Activated naive CD8-positive, alpha-beta T cell treated with anti-CD3 and anti-CD28 coated beads, Interleukin-2, amount 10 ng/mL, durations not matched to agents 7 days and 5 days (primary cell): Measurements from ENCODE around the gene MMP28. TPM values are rescaled to one million over a fixed set of nuclear protein-coding genes. Genes with fewer than 3 reads are reported as not detected.

Experiments used
- ATAC-seq: fragments of 150-1000 bp; cut with Tn5 transposase; one replicate; pipeline ENCODE4 v1.10.0; 2021; ENCODE audit warnings: low read depth, moderate library complexity
- POLR2A ChIA-PET: fragments of 350-600 bp; sonication (Branson Sonifier 250); formaldehyde crosslinking; loops from one replicate; lab custom pipeline; 2021; ENCODE audit warnings: antibody characterized with exemption; lab: Charles Lee
- DNase-seq: peaks from one replicate; pipeline ENCODE4 v3.0.0; 2021
- H3K27ac Mint-ChIP-seq: one replicate; pipeline ENCODE4 v1.8.0; 2022; ENCODE audit warnings: mild to moderate bottlenecking, mixed read lengths
- H3K27me3 Mint-ChIP-seq: one replicate; pipeline ENCODE4 v1.8.0; 2022; ENCODE audit warnings: mild to moderate bottlenecking, moderate library complexity, mixed read lengths
- H3K36me3 Mint-ChIP-seq: one replicate; pipeline ENCODE4 v1.8.0; 2021; ENCODE audit warnings: mild to moderate bottlenecking, mixed read lengths
- H3K4me1 Mint-ChIP-seq: one replicate; pipeline ENCODE4 v1.8.0; 2021; ENCODE audit warnings: mixed read lengths
- H3K4me3 Mint-ChIP-seq: one replicate; pipeline ENCODE4 v1.8.0; 2022; ENCODE audit warnings: mild to moderate bottlenecking, moderate library complexity, mixed read lengths
- H3K9me3 Mint-ChIP-seq: one replicate; pipeline ENCODE4 v1.8.0; 2021; ENCODE audit warnings: mixed read lengths
- total RNA-seq, 2 experiments: library from RNA; stranded (reverse); gene quantifications; one replicate each; pipeline ENCODE4 v1.2.3, GENCODE V29; 2021

Gene MMP28
- total RNA-seq, 2 experiments from 2014 or later: 0.45 to 0.75 TPM

DNA sequence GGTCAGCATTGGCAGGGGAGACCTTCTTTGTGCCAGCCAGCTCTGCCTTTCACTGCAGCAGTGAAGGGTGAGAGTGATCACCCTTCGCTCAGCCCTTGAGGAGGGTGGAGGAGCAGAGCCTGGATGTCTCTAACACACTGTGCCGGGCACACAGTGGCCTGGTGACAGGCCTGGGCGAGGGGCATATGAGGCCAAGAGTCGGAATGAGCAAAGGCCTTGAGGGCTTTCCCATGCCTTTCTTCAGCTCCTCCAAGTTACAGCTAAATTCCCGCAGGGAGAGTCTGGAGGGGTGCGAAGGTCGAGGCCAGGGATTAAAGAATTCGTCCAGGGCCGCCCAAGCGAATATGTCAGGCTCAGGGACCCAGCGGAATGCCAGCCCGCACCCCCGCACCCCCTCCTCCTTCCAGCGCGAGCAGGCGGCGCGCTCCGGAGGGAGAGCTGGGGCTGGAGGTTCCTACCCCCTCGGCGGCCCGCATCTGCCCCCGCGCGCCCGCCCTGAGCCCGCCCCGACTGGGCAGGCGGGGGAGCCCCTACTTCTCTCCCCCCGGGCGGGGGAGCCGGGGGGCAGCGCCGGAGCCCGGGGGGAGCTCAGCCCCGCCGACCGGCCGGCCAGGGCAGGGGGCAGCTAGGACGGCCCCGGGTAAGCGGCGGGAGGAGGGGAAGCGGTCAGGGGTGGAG is 64.1 kb downstream of the MMP28 start, which contains the start of gene RASL10B:
RASL10B (plus strand) TSS at position 401 of the 678 bp plus-strand sequence. CDS start 3,546 bp downstream, outside the sequence.
- Mint-ChIP-seq H3K4me1 (peaks cover 9% of the 10 kb centered on the region), H3K36me3 (peaks cover 5% of the 10 kb centered on the region), H3K27ac (no peak within 1 kb of the TSS), H3K27me3 (peaks cover 28% of the 10 kb centered on the region), H3K4me3 (peak within 1 kb of the TSS; percentile 67), H3K9me3 (no peaks in the 10 kb centered on the region)
- POLR2A ChIA-PET: interaction anchor here (1.3 kb wide), 1 partner anchor 32 kb away, joined by 3 read pairs; no protein-coding TSS in a partner anchor
- ATAC-seq: peak; percentile 41
- DNase-seq: no peak

DNA sequence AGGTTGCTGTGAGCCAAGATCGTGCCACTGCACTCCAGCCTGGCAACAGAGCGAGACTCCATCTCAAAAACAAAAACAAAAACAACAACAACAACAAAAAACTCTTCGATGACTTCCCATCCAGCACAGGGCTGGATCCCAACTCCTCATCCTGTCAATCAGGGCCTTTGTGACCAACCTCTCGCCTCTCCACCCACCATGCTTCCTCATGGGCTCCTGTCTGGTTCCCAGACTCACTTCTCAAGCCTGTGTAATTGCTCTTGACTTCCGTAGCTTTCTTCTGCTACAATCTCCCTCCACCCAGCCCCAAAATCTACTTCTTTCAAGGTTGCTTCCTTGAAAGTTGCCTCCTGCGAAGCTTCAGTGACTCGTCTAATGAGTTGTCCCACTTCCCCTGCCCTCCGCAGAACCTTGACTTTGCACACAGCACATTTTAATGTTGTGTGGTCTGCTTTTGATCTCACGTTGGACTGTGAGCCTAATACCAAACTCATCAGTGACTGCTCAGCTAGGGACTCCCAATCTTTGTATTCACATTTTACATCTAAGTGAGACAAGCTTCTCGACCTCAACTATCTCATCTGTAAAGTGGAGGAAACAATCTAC is 64.9 kb downstream of the MMP28 start:
- peak overlapping the region; percentile 67 for H3K4me3 Mint-ChIP-seq
- no peak for ATAC-seq

DNA sequence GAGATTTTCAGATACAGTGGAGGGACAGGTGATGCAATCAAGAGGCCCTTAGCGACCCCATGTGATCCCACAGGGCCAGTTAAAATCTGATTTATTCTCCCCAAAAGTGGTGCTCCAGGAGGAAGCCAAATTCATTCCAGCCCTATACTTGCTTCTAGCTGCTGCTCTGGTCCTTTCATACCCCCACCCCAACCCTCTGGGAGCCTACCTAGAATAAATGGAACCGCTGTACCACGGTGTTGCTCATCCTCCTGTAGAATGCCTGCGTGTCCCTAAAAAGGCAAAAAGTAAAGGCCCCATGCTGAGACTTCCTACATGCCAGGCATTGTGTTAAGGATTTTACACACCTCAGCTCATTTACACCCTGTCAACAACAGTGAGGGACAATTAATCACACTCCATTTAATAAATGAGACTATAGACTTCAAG is 66.0 kb downstream of the MMP28 start:
- no peak overlapping the region for H3K27ac Mint-ChIP-seq
- DNase-seq (no peak), ATAC-seq (no peak)
- POLR2A ChIA-PET: no interaction called here
- peaks cover 9% of the 10 kb centered on the region for H3K4me1 Mint-ChIP-seq
- H3K9me3 Mint-ChIP-seq: no peaks in the 10 kb centered on the region
- no peak overlapping the region for H3K4me3 Mint-ChIP-seq
- H3K36me3 Mint-ChIP-seq: peaks cover 8% of the 10 kb centered on the region
- peaks cover 26% of the 10 kb centered on the region for H3K27me3 Mint-ChIP-seq

More for the DNA sequence above, 64.9 kb downstream of the MMP28 start:
- Mint-ChIP-seq H3K9me3 (no peaks in the 10 kb centered on the region), H3K36me3 (peaks cover 8% of the 10 kb centered on the region), H3K27me3 (peaks cover 26% of the 10 kb centered on the region), H3K4me1 (peaks cover 9% of the 10 kb centered on the region), H3K27ac (no peak overlapping the region)
- no peak for DNase-seq
- POLR2A ChIA-PET: interaction anchor here (1.3 kb wide), 1 partner anchor 33 kb away, joined by 3 read pairs; no protein-coding TSS in a partner anchor

DNA sequence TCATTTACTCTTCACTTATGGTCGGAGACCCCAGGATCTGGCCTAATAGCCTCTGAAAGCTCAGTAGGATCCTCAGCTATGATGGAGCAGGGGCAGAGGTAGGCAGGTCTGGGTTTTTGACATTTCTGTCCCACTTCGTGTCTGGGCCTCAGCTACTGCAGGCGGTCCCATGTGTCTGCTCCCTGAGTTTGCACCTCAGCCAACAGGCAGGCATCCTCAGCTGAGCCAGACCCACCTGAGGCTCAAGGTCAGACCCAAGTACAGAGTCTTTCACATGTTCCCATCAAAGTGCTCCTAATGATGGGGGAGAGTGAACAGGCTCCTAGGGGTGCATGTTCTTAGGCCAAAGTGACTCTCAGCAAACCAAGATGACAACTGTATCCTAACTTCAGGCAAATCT is 66.9 kb downstream of the MMP28 start:
- DNase-seq (no peak), ATAC-seq (no peak)
- peaks cover 25% of the 10 kb centered on the region for H3K27me3 Mint-ChIP-seq
- H3K4me1 Mint-ChIP-seq: peaks cover 9% of the 10 kb centered on the region
- no peak overlapping the region for H3K4me3 Mint-ChIP-seq
- no peaks in the 10 kb centered on the region for H3K9me3 Mint-ChIP-seq
- no peak overlapping the region for H3K27ac Mint-ChIP-seq
- POLR2A ChIA-PET: no interaction called here
- peaks cover 14% of the 10 kb centered on the region for H3K36me3 Mint-ChIP-seq

DNA sequence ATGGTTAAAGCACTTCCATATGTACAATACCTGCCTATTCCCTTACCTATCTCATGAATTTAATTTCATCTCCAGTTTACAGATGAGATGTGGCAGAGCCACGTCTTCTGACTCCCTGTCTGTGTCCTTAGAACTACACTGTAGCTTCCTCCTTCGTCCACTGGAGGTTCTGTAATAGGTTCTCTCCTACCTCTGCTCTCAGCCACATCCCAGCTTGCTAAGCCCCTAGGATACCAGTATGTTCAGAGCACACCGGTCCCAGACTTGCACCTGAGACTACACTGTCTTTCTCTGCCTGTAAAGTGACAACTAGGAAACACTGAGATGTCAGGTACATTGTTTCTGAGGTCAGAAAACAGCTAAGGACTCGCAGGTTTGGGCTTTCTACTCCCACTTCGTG is 67.8 kb downstream of the MMP28 start:
- H3K27ac Mint-ChIP-seq: no peak overlapping the region
- no peak overlapping the region for H3K4me3 Mint-ChIP-seq
- ATAC-seq (no peak), DNase-seq (no peak)
- POLR2A ChIA-PET: no interaction called here
- peaks cover 16% of the 10 kb centered on the region for H3K27me3 Mint-ChIP-seq
- peaks cover 14% of the 10 kb centered on the region for H3K36me3 Mint-ChIP-seq
- H3K4me1 Mint-ChIP-seq: peaks cover 9% of the 10 kb centered on the region
- H3K9me3 Mint-ChIP-seq: no peaks in the 10 kb centered on the region

DNA sequence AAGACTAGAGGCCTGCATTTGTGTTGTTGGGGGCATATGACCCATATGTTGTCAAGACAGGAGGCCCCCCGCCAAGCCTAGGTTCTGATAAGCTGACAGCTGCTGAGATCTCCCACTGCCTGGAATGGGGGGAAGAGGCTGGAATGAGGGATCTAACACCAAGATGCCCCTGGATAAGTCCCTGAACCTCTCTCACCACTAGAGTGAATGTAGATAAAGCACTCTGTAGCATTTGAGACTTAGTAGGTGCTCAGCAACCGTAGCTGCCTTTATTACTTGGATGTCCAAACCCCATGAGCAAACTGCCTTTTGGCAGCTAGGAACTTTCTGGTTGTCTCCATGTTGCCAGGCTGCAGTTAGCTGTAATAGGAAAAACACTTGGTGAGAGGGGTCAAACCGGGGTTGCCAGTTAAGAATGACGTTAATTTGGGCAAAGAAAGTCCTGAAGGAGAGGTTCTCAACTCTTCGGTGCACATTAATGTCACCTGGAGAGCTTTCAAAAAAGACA is 68.4 kb downstream of the MMP28 start:
- no peak for ATAC-seq
- H3K4me3 Mint-ChIP-seq: no peak overlapping the region
- H3K27ac Mint-ChIP-seq: no peak overlapping the region
- H3K4me1 Mint-ChIP-seq: peaks cover 9% of the 10 kb centered on the region
- peaks cover 10% of the 10 kb centered on the region for H3K27me3 Mint-ChIP-seq
- no peak for DNase-seq
- H3K9me3 Mint-ChIP-seq: no peaks in the 10 kb centered on the region
- POLR2A ChIA-PET: no interaction called here
- H3K36me3 Mint-ChIP-seq: peaks cover 14% of the 10 kb centered on the region

DNA sequence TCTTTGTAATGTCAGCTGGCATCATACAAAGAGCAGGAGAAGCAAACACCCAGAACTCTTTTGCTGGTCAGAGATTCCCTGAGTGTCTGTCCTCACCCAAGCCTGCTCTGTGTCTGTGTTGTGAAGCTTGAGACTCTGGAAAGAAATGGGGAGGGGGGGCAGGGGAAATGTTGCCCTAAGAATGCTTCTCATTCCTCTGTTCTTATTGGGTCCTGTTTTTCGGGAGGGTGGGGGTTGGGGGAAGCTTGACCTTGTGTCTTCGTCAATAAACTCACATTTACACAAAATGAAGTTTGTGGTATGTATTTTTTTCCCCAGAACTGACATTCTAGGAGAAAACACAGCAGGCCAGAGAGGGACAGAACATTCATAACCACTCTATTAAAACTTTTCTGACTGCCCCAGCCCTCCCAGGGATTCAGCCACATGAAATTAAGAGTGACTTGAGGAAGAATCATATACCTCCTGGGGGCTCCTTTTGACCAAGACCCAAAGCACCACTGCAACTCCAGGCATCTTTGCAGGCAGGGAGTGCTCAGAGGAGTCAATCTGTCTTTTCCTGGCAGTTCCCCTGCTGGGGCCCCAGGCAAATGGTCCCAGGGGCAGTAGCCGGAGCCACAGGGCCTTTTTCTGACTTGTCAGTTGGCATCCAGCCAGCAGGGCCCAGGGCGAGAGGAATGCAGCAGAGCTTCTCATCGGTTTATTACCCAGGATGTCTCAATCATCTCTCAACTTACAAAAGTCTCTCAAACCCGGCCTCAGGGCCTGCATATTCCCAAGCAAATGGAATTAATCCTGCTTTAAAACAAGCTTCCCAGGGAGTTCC is 69.1 kb downstream of the MMP28 start:
- H3K27me3 Mint-ChIP-seq: peaks cover 10% of the 10 kb centered on the region
- DNase-seq (no peak), ATAC-seq (no peak)
- no peak overlapping the region for H3K27ac Mint-ChIP-seq
- POLR2A ChIA-PET: no interaction called here
- peaks cover 16% of the 10 kb centered on the region for H3K36me3 Mint-ChIP-seq
- H3K4me1 Mint-ChIP-seq: peaks cover 9% of the 10 kb centered on the region
- no peaks in the 10 kb centered on the region for H3K9me3 Mint-ChIP-seq
- no peak overlapping the region for H3K4me3 Mint-ChIP-seq

DNA sequence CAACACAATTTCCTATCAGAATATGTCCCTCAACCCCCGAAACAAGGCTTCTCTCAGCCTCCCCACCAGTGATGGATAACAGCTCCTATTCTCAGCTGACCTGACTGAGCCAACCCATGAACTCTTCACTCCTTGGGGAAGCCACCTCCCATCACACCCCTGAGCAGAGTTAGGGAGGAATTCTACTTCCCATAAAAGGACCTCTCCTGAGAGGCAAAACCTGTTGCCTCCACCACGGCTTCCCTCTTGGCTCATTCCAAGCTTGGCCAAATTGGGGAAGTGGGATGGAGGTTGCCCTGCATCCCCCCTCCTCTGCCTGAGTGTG is 69.7 kb downstream of the MMP28 start:
- H3K27me3 Mint-ChIP-seq: peaks cover 4% of the 10 kb centered on the region
- H3K4me1 Mint-ChIP-seq: peaks cover 5% of the 10 kb centered on the region
- DNase-seq: no peak
- peaks cover 14% of the 10 kb centered on the region for H3K36me3 Mint-ChIP-seq
- no peak overlapping the region for H3K27ac Mint-ChIP-seq
- no peak overlapping the region for H3K4me3 Mint-ChIP-seq
- POLR2A ChIA-PET: no interaction called here
- no peaks in the 10 kb centered on the region for H3K9me3 Mint-ChIP-seq
- ATAC-seq: no peak

DNA sequence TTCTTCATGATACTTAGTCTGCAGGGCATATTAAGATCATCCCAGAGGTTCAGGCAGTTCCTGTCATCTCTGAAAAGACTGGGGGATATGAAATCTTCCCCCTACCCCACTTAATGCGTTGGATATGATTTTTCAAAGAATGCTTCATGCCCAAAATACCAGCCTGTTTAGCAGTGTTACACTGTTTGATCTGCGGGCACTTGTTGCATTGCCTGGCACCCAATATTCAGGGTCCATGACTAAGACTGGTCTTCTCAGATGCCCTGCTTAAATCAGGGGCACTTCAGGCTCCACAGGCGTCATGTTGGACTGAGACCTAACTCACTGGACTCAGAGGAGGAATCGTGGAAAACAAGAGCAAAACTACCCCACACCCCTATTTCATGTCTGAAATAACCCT is 70.4 kb downstream of the MMP28 start:
- Mint-ChIP-seq H3K9me3 (no peaks in the 10 kb centered on the region), H3K4me3 (no peak overlapping the region), H3K27ac (no peak overlapping the region), H3K27me3 (no peaks in the 10 kb centered on the region), H3K4me1 (peaks cover 1% of the 10 kb centered on the region), H3K36me3 (peaks cover 15% of the 10 kb centered on the region)
- DNase-seq: no peak
- POLR2A ChIA-PET: no interaction called here
- no peak for ATAC-seq

DNA sequence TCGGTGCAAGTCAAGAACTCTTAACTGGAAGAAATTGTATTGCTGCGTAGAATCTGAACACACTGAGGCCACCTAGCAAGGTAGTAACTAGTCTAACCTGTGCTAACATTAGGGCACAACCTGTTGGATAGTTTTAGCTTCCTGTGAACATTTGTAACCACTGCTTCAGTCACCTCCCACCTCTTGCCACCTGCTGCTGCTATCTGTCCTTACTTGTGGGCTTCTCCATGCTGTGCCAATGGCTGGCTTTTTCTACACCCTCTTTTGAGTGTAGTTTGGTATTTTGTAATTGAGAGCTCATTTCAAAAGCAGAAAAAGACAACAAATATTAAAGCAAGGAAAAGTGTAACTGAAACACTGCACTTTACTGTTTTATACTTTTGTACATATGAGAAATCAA is 71.7 kb downstream of the MMP28 start:
- ATAC-seq (no peak), DNase-seq (no peak)
- no peaks in the 10 kb centered on the region for H3K9me3 Mint-ChIP-seq
- no peak overlapping the region for H3K27ac Mint-ChIP-seq
- H3K4me3 Mint-ChIP-seq: no peak overlapping the region
- POLR2A ChIA-PET: no interaction called here
- no peaks in the 10 kb centered on the region for H3K27me3 Mint-ChIP-seq
- peaks cover 21% of the 10 kb centered on the region for H3K36me3 Mint-ChIP-seq
- H3K4me1 Mint-ChIP-seq: peaks cover 3% of the 10 kb centered on the region

DNA sequence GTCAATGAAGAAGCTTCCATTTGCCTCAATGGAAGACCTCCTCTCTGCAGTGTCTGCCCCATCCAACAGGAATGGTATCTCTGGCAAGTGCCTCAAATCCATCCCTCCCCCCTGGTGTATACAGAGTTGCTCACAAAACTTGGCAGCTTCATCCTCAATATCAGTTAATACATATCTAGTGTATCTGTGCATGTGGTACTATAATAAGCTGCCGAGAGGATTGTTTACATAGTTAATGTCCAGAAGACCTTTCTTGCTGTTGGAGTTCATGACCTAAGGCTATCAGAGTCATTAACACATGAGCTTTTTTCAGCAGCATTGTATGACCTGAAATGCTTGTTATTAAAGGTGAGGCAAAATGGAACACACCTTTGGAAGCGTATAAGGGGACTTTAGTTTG is 78.0 kb downstream of the MMP28 start:
- POLR2A ChIA-PET: no interaction called here
- H3K27me3 Mint-ChIP-seq: no peaks in the 10 kb centered on the region
- H3K27ac Mint-ChIP-seq: no peak overlapping the region
- H3K36me3 Mint-ChIP-seq: peaks cover 24% of the 10 kb centered on the region
- ATAC-seq: no peak
- DNase-seq: no peak
- peaks cover 3% of the 10 kb centered on the region for H3K4me1 Mint-ChIP-seq
- H3K9me3 Mint-ChIP-seq: no peaks in the 10 kb centered on the region
- H3K4me3 Mint-ChIP-seq: no peak overlapping the region

DNA sequence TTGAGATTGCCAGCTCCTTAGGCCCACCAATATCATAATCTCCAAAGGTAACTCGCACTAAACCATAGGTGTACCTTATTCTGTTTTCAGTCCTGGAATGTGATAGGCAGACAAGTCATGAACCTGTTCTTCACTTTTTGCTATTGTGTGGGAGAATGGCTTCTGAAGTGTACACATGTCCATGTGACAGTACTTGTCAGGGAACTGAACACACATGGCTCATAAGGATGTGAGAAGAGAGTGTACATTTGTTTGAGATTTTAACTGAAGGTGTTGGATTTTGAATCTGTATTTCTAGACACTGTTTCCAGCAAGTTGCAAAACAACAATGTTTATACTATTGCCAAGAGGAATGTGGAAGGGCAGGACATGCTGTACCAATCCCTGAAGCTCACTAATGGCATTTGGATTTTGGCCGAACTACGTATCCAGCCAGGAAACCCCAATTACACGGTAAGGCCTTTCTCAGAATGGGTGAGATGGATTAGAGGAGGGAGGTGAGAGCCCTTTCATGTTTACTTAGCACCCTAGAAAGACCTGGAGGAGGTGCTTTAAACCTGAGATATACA is 78.5 kb downstream of the MMP28 start:
- ATAC-seq: no peak
- no peak overlapping the region for H3K4me3 Mint-ChIP-seq
- POLR2A ChIA-PET: no interaction called here
- no peak for DNase-seq
- peaks cover 3% of the 10 kb centered on the region for H3K4me1 Mint-ChIP-seq
- H3K9me3 Mint-ChIP-seq: no peaks in the 10 kb centered on the region
- H3K27me3 Mint-ChIP-seq: no peaks in the 10 kb centered on the region
- peaks cover 24% of the 10 kb centered on the region for H3K36me3 Mint-ChIP-seq
- no peak overlapping the region for H3K27ac Mint-ChIP-seq

DNA sequence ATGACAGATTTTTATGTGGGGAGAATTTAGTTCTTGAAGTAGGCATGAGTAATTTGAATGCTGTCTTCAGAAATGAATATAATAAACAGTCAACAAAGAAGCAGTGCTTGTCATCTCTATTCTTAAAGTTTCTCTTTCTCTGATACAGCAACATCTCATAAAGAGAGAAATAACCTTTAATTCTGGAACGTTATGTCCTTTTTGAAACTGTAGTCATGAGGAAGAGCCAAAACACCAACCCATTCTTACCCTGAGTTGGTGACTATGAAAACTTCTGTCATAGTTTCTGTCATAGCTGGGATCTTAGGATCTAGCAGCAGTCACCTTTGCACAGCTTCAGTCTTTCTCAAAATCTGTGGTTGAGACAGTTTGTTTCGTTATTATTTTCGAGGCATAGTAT is 79.3 kb downstream of the MMP28 start:
- ATAC-seq (no peak), DNase-seq (no peak)
- Mint-ChIP-seq H3K36me3 (peaks cover 23% of the 10 kb centered on the region), H3K4me3 (no peak overlapping the region), H3K27me3 (no peaks in the 10 kb centered on the region), H3K9me3 (no peaks in the 10 kb centered on the region), H3K27ac (no peak overlapping the region), H3K4me1 (peaks cover 3% of the 10 kb centered on the region)
- POLR2A ChIA-PET: no interaction called here
